NCI-H187 (cell line): ENCODE data around the gene SOX10.

Experiments used
- DNase-seq, 2 experiments: peaks; one replicate each; lab custom pipeline; 2025; lab: John Stamatoyannopoulos, UW

The SOX10 gene

DNA sequence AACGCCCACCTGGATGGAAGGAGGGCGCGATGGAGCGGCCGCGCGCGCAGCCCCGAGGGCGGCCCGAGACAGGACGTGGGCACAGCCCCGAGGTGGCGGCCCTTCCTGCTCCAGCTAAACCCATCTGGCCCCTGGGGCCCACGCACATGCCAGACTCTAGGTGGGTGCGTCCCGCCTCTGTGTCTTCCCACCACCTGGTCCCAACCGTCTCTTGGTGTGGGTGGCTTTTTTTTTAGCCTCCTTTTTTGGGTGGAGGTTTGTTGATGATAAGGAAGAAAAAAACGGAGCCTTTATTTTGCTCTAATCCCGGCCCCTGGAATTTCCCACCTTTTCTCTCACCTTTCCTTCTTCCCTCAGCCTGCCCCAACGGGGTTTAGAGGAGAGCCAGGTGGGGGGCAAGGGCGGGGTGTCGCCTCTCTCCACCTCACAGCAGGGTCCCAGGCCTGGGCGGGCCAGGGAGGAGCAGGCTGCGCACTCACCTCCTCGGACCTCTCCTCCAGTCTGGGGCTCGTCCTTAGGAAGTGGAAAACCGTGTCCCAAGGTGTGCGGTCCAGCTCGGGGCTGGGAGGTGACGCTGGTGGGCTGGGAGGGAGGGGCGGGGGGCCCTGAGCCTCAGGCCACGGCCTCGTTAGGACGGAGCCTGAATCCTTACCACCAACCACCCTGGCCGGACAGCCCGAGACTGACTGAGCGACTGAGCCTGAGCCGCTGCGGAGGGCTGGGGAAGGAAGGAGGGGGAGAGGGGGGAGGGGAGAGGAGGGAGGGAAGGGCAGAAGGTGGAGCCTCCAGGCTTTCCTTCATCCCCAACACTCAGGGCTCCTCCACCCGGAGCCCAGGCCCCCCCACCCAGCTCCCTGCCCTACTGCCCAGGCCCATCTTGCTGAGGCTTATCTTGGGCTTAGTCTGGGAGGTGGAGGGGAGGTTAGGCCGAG, at the start of gene SOX10:
Gene SOX10 (minus strand): TSS at position 696 of the 932 bp plus-strand sequence. CDS start 771 bp downstream, outside the sequence.
- DNase-seq, result no peak

DNA sequence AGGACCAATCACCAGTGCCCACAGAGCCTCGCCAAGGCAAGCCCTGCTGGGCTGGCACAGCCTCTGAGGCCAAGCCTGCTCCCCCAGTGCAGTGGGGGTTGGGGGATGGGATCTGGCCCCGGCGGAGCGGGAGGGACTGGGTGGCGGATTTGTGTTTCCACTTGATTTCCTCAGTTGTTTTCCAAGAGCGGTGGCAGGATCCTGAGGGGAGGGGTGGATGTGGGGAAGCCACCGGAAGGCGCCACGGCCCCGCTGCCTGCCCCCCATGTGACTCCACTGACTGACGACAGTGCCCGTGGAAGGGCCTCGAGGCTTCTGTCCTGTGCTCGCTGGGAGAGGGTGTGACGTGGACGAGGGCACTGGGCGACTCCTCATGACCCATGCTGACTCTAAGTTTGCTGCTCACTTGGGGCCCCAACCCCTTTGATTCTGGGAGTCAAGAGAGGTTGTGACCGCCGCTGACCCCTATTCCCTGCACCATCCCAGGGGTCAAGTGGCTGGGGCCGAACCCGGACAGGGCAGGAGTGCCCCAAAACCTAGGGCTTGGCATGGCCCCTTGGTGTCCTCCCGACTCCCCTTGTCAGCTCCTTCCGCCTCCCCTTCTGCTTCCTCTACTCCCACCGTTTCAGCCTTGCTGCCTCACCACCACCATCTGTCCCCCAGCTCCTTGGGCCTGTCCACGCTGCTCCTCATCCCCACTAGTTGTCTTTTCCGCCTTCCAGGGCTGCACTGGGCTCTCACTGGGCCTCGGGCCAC, 49.3 kb upstream of the SOX10 start:
- no peak for DNase-seq

DNA sequence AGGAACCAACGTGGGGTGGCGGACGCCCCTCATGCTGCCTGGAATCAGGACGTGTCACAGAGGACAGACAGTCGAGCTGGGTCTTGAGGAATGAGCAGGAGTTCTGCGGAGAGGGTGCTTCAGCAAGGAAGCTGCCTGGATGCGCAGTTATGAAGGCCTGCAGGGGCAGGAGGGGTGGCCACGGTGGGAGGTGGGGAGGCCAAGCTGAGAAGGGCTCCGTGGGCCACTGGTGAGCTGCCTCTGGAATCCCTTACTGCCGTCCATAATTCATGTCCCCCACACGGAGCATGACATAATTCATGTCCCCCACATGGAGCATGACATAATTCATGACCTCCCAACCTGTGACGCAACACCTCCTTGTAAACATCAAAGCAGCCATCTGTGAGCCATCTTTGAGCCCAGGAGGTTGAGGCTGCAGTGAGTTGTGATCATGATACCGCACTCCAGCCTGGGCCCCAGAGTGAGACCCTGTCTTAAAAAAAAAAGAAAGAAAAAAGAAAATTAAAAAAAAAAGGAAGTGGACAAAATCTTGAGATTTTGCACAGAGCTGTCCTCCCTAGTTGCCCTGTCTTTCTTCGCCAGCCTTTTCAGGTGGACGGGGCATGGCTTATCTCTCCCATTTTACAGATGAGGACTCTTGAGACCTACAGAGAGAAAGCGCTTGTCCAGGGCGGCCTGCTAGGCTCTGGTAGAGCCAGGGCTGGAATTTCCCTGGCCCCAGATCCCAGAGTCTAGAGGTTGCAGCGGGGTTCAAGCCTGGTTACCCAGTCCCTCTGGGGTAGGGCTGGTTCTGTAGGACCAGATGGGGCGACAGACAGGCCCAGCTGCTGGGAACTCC, 48.5 kb upstream of the SOX10 start:
- DNase-seq, result no peak

DNA sequence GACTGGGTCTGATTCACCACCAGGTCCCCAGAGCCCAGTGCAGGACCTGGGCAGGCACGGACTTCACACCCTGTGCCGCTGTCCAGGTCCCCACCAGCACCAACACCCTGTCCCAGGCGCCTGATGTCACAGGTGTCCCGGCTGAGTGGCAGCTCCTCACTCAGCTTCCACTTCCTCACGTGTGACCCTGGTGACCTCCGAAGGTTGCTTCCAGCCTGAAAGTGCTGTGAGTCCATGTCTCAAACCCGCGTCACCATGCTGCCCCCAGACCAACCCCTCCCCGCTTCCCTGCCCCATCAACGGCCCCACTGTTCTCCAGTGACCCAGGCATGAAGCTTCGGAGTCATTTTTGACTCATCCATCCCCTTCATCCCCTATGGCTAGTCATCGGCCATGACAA, 47.1 kb upstream of the SOX10 start:
- no peak for DNase-seq

DNA sequence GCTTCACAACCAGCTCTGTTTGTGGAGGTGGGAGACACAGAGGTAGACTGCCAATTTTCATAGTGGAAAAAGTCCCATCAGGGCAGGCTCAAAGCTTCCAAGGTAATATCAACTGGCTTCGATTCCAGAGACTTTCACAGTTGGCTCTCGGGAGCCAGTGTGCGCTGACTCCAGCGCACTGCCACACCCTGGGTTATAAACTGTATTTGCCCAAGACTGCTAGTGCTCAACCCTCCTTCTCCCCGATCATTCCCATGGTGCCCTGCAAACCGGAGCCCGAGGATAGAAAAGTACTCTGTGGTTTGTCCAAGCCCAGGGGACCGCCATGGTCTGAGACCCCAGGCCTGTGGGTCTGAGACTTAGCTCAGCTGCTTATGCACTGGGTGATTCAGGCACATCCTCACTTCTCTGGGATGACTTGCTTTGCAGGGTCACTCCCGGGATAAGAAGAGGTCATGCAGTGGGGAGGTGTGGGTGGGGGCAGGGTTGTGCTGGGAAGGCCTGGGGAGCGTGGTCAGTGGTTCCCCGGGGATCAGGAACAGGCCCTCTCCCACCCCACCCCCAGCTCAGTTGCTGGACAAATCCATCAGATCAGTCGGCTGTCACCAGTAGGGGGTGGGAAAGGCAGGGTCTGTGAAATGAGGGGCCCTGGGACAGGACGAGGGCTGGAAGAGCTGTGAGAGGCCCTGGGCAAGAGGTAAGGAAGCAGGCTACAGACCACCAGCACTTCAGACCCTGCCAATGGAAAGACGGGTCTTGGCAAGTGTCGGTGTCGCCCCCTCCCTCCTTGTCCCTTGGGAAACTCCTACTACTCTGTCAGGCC, 46.2 kb upstream of the SOX10 start:
- no peak for DNase-seq

DNA sequence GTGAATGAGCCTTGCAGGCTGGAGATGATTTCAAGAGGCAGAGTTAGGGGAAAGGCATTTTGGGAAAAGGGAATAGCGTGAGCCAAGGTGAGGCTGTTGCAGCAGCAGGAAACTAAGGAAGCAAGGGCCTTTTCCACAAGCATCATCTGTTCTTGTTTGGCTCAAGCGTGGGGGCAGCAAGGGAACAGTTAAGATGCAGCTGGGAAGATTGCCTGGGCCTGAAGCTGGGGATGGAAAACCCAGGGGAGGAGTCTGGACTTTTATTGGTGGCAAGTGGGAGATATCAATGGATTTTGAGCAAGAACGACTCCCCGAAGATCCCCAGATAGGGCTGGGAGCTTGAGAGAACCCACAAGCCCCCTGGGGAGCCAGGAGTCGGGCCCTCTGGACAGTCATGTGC, 45.5 kb upstream of the SOX10 start:
- no peak for DNase-seq

DNA sequence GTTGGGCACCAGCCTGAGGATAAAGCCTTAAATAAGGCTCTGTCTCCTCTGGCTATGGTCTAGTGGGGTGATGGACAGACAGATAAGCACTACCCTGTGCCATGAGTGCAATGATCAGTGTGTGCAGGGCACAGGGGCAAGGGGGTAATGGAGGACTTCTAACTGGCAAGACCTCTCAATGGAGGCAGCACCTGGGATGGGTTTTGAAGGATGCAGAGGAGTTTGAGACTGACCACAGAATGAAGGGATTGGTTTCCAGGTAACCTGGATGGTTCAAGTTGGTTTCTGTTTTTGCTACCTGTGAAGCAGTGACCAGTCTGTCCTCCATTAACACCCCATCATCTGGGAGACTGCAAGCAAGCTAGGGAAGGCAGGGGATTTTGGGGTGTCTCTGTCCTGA, 45.0 kb upstream of the SOX10 start:
- no peak for DNase-seq

DNA sequence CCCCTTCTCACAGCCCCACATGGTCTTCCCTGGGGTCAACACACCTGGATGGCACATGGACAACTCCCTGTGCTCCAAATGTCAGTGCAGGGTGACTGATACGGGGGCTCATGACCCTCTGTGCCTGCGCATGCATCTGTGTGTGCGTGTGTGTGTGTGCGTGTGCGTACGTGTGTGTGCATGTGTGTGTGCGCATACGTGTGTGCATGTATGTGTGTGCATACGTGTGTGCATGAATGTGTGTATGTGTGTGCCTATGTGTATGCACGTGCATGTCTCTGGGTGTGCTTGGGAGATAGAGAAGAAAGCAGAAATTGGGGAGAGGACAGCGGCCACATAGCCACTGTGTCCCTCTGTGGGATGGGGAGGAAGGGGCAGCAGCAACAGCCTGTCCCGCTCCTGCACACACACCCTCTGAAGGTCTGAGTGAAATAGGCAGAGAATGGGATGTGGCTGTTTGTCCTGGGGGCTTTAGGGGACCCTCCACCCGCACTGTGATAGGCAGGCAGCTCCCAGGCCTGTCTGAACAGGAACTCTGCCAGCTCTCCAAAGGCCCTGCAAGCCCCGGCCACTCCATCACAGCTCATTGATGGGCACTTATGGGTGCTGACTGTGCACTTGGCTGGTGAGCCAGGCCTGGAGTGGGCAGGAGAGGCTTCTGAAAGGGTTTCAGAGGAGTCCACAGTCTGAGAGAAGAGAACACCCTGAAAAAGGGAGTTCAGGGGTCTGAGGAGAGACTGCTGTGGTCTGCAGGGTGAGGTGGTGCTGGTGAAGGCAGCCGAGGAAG, 44.2 kb upstream of the SOX10 start:
- no peak for DNase-seq

DNA sequence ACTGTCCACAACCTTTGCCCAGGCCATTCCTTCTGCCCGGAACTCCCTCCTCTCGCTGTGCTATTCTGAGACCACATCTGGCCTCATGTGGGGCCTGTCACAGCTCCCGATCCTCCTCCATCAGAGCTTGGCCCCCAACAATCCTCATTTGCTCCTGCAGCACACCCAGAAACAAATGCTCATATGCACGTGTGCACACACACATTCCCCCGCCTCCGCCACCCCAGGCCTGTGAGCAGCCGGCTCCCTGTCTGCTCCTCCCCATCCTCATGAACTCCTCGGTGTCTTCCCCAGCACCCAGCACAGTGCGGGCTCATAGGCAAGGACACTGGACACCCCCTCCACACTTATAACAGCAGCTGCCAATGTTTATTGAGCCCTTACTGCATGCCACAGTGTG, 43.1 kb upstream of the SOX10 start:
- DNase-seq, result no peak

DNA sequence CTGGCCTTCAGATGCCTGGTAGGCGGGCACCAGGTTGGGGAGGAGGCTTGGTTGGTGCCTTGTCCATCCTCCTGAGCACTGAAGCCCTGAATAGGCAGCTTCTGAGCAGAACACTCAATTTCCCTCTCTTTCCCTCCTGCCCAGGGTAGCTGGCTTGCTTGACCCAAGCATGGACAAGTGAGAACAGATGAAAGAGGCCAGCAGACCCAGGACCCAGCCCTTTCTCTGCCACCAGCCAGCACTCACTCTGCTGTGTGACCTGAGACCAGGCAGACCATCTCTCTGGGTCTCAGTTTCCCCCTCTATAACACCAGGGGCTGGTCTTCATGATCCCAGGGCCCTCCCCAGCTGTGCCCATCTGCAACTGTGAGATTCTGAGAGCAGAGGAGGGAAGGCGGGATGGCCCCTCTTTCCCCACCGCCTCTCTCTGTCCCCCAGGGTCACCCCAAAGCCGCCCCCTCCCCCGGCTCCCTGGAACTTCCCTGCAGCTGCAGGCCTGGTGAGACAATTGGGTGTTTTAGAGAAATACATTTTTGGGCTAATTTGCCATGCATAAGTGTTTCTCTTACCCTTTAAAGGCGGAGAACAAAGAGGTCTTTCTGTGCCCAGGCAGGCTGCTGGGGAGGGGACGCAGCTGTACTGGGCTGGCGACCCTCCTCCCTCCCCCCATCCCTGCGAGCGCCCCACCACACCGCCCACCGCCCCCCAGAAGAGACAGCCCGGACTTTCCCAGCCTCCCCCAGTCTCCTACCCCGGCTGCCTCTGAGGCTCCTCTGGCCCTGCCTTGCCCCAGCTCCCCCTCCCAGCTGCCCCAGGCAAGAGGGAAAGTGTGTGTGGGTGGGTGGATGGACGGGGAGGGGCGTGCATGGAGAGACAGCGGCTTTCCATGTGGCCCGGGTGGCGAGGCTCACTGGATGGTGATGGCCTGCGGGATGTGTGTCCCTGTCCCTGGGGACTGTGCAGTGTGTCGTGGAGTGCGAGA, 42.1 kb upstream of the SOX10 start:
- DNase-seq, result no peak

DNA sequence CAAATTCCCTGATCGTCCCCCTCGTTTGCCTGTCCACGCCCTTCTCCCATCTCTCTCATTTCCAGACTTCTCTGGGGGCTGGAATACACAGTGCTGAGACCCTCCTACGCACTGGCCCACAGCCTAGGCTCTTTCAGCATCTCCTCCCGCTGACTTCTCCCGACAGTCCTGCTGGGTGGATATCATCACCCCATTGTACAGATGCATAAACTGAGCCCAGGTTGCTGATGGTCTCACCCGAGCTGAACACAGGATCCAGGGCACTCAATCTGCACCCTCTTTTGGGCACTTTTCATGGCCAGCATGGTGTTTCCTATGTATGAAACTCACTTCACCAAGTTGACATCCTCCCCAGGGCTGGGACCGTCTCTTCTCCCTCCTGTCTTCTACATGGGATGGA, 41.2 kb upstream of the SOX10 start:
- no peak for DNase-seq

DNA sequence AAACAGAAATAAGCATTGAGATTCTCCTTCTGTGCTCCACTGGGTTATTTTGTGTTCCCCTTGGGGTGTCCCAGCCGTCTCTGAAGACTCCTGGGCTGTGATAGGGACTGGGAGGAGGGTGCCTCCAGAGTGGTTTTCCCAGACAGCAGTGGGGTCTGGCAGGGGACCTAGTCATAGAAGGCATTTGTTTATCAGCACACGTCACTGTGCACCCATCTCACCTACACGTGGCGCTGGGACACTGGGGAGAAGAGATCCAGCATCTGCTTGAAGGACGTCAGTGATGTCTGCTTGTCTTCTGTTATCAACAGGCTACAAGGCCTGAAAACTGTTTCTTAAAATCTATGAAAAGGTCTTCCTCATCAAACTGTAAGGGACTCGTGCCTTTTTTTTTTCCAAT, 38.7 kb upstream of the SOX10 start:
- no peak for DNase-seq

DNA sequence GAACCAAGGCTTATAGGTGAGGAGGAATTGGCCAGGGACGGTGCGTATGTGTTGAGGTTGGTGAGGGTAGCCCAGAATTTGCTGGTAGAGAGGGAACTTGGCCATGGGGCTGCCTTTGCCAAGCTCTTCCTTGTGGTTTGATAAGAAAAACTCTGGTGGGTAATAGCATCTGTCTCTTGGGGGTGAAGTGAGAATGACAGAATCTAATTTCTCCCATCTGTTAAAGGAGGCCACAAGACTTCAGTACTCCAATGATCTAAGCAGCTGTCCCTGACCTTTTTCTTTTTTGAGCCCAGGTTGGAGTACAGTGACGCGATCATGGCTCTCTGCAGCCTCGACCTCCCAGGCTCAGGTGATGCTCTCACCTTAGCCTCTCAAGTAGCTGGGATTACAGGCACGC, 36.9 kb upstream of the SOX10 start:
- no peak for DNase-seq

DNA sequence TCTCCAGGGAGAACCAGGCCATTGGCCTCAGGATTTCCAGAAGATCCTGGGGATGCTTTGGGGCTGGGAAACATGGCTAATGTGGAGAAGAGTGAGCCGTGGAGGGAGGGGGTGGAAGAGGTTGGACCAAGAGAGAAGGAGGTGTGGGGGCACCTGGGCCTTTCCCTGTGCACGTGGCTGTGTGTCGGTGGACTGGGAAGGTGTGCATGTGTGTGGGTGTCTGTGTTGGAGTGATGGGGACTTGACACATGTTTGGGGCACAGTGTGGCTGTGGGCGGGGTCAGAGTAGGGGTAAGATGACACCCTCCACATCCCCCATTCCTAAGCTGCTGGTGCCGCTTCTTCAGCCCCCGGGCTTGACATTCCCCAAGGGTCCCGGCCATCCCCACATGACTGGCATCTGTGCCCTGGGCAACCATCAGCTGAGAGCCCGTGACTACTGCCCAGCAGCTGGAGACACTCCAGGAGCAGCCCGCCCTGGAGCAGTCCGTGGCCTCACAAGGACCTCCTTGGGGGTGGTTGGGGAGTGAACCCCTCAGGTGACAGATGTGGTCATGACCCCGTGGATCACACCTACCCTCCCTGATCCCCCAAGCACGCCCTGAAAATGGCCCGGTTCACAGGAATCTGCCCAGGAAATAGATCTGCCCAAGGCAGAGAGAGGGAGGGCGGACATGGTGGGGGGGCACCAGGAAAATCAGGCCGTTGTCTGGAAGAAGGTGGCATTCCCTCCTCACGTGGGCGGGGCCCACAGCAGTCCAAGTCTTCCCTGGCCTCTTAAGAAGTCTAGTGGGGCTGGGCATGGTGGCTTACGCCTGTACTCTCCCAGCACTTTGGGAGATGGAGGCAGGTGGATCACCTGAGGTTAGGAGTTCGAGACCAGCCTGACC, 34.8 kb upstream of the SOX10 start:
- DNase-seq, result no peak

DNA sequence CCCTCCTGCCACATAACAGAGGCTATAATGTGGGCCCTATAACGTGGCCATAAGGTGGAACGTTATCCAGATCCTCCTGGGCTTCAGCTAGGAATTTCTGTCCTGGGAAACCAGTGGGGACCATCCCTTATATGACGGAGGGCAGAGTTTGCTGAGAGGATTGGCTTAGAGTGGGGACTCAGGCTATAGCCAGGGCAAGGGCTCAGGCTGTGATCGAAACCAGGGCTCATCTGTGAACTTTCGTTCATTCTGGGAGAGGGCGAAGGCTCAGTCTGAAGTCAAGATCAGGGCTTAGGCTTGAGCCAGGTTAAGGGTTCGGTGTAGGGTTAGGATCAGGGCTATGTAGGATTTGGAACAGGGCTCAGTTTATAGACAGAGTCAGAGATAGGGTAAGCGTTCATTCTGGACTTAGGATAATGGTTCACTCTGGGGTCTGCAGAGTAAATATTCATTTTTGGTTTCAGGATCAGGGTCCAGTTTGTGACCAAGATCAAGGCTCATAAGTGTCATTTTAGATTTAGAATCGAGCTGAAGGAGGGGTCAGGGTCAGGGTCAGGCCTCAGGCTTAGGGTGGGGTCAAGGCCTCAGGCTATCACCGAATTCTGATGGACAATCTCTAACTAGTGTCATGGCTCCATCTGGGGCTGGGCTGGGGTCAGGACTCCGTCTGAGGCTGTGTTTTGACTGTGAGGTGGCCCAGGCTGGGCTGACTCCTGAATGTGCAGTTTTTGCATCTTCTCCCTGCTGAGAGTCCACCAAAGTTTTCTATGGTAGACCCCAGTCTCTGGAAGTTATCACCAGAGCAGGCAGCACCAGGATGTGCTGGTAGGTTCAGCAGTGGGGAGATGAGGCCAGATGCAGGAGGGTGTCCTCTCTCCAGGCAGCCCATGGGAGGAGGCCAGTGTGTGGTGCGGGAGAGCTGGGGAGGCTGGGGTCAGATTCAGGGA, 33.9 kb upstream of the SOX10 start:
- no peak for DNase-seq

DNA sequence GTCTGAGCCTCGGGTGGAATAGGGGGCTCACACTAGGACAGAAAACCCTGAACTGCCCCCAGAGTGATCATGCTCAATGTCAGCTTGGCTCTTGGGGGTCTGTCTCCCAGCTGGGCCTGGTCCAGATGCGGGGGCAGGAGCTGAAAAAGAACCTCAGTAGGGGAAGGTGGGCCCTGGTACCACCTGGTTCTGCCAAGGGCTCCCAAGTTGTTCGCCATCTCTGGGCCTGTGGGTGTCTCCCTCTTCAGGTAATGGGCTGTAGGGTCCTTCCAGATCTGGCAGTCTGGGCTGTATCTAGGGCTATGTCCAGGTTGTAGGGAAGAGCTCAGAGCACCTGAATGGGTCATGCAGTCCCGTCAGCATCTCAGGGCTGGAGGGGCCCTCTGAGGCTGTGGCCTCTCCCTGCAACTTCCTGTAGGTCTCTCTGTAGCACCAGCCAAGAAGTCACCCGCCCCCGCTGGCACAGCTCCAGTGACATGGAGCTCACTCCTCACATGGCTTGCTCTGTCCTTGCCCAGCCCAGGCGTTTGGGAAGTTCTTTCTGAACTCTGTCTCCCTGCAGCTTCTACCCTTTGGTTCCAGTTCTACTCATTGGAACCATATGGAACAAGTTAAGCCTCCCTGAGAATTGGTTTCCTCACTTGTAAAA, 33.0 kb upstream of the SOX10 start:
- DNase-seq, result no peak
